H9 (cell line): ENCODE measurements around the gene DGCR8. TPM values are rescaled to one million over a fixed set of nuclear protein-coding genes. Genes with fewer than 3 reads are reported as not detected.

Source experiments
- DNase-seq: peaks from one replicate; pipeline ENCODE4 v3.0.0-alpha.2; 2017
- H2AFZ ChIP-seq: one replicate; pipeline ENCODE4 v1.6.1; 2013; ENCODE audit warnings: mild to moderate bottlenecking, low read length, control low read depth, moderate library complexity
- H2AK5ac ChIP-seq: 2 replicates; pipeline ENCODE4 v1.6.1; 2013; ENCODE audit warnings: low read length, control low read depth, mixed read lengths; ENCODE audit not compliant: insufficient read length
- H2BK120ac ChIP-seq: one replicate; pipeline ENCODE4 v1.6.1; 2013; ENCODE audit warnings: low read depth, mild to moderate bottlenecking, low read length, control low read depth, inconsistent platforms; ENCODE audit not compliant: poor library complexity, severe bottlenecking
- H2BK12ac ChIP-seq: 2 replicates; pipeline ENCODE4 v1.6.1; 2013; ENCODE audit warnings: low read length, control low read depth, mixed read lengths, low read depth; ENCODE audit not compliant: insufficient read length
- H2BK15ac ChIP-seq: 2 replicates; pipeline ENCODE4 v1.6.1; 2013; ENCODE audit warnings: low read depth, low read length, control low read depth
- H2BK20ac ChIP-seq: one replicate; pipeline ENCODE4 v1.6.1; 2013; ENCODE audit warnings: low read depth, mild to moderate bottlenecking, low read length, control low read depth, inconsistent platforms; ENCODE audit not compliant: poor library complexity, severe bottlenecking
- H2BK5ac ChIP-seq: 2 replicates; pipeline ENCODE4 v1.6.1; 2013; ENCODE audit warnings: low read length, control low read depth, mixed read lengths; ENCODE audit not compliant: insufficient read length
- H3K14ac ChIP-seq: 2 replicates; pipeline ENCODE4 v1.6.1; 2013; ENCODE audit warnings: low read length, control low read depth; ENCODE audit not compliant: insufficient read depth
- H3K18ac ChIP-seq: 2 replicates; pipeline ENCODE4 v1.6.1; 2013; ENCODE audit warnings: low read depth, mild to moderate bottlenecking, mixed read lengths, low read length, control low read depth; ENCODE audit not compliant: insufficient read length
- H3K23ac ChIP-seq: 2 replicates; pipeline ENCODE4 v1.6.1; 2013; ENCODE audit warnings: low read length, control low read depth, mixed read lengths, low read depth; ENCODE audit not compliant: insufficient read length
- H3K23me2 ChIP-seq: 2 replicates; pipeline ENCODE4 v1.6.1; 2013; ENCODE audit warnings: low read depth, mild to moderate bottlenecking, mixed read lengths, low read length, control low read depth; ENCODE audit not compliant: insufficient read length, poor library complexity, severe bottlenecking
- H3K27ac ChIP-seq: 2 replicates; pipeline ENCODE4 v1.5.1; 2013; ENCODE audit warnings: low read length, control low read depth, mixed read lengths, low read depth; ENCODE audit not compliant: insufficient read length
- H3K27me3 ChIP-seq: 2 replicates; pipeline ENCODE4 v1.6.1; 2013; ENCODE audit warnings: low read length, control low read depth, inconsistent platforms; ENCODE audit not compliant: insufficient read depth
- H3K4ac ChIP-seq: 2 replicates; pipeline ENCODE4 v1.6.1; 2013; ENCODE audit warnings: low read depth, mild to moderate bottlenecking, control low read depth, inconsistent platforms, low read length, moderate library complexity
- H3K4me1 ChIP-seq: 2 replicates; pipeline ENCODE4 v1.6.1; 2013; ENCODE audit warnings: low read length, control low read depth, inconsistent platforms; ENCODE audit not compliant: insufficient read depth
- H3K4me2 ChIP-seq: 2 replicates; pipeline ENCODE4 v1.6.1; 2013; ENCODE audit warnings: low read length, control low read depth, mixed read lengths; ENCODE audit not compliant: insufficient read length, insufficient read depth
- H3K56ac ChIP-seq: 2 replicates; pipeline ENCODE4 v1.6.1; 2013; ENCODE audit warnings: low read depth, mild to moderate bottlenecking, mixed read lengths, low read length, control low read depth; ENCODE audit not compliant: insufficient read length
- H3K79me1 ChIP-seq: 2 replicates; pipeline ENCODE4 v1.6.1; 2013; ENCODE audit warnings: low read depth, mild to moderate bottlenecking, moderate library complexity, low read length, control low read depth, inconsistent platforms; ENCODE audit not compliant: insufficient read depth, poor library complexity, severe bottlenecking
- H3K79me2 ChIP-seq: 2 replicates; pipeline ENCODE4 v1.6.1; 2013; ENCODE audit warnings: low read length, control low read depth, inconsistent platforms; ENCODE audit not compliant: insufficient read depth
- H3K9ac ChIP-seq: 2 replicates; pipeline ENCODE4 v1.6.1; 2013; ENCODE audit warnings: low read length, control low read depth, mixed read lengths; ENCODE audit not compliant: insufficient read length; ENCODE audit errors: extremely low read depth
- H3K9me3 ChIP-seq: one replicate; pipeline ENCODE4 v1.6.1; 2013; ENCODE audit warnings: low read depth, low read length, inconsistent platforms; ENCODE audit not compliant: control insufficient read depth
- H3T11ph ChIP-seq: one replicate; pipeline ENCODE4 v1.6.1; 2013; ENCODE audit warnings: mild to moderate bottlenecking, low read length, control low read depth, inconsistent platforms
- H4K20me1 ChIP-seq: one replicate; pipeline ENCODE4 v1.6.1; 2013; ENCODE audit not compliant: control insufficient read depth, insufficient read length, insufficient read depth
- H4K5ac ChIP-seq: 2 replicates; pipeline ENCODE4 v1.6.1; 2013; ENCODE audit warnings: low read depth, mild to moderate bottlenecking, mixed read lengths, low read length, control low read depth; ENCODE audit not compliant: insufficient read length
- H4K8ac ChIP-seq: replicated peaks from 2 replicates; pipeline ENCODE4 v1.6.1; 2013; ENCODE audit warnings: low read length, control low read depth, mixed read lengths, low read depth; ENCODE audit not compliant: insufficient read length
- H4K91ac ChIP-seq: 2 replicates; pipeline ENCODE4 v1.6.1; 2013; ENCODE audit warnings: low read depth, mild to moderate bottlenecking, moderate library complexity, mixed read lengths, low read length, control low read depth; ENCODE audit not compliant: insufficient read length
- H3K27ac Mint-ChIP-seq, 3 experiments: 2 replicates in 2 of 3; 3 replicates in 1 of 3; pipeline ENCODE4 v1.8.0; 2020 to 2021; ENCODE audit warnings: mixed read lengths in 3 of 3, mild to moderate bottlenecking in 1 of 3, moderate library complexity in 1 of 3
- H3K27me3 Mint-ChIP-seq: 2 replicates; pipeline ENCODE4 v1.8.0; 2021; ENCODE audit warnings: low read depth, mild to moderate bottlenecking, moderate library complexity, mixed read lengths
- H3K36me3 Mint-ChIP-seq, 3 experiments: 2 replicates in 2 of 3; 3 replicates in 1 of 3; pipeline ENCODE4 v1.8.0; 2020 to 2021; ENCODE audit warnings: low read depth in 3 of 3, mixed read lengths in 3 of 3; ENCODE audit not compliant: insufficient read depth in 1 of 3
- H3K4me1 Mint-ChIP-seq, 2 experiments: 2 replicates each; pipeline ENCODE4 v1.8.0; 2020; ENCODE audit warnings: mixed read lengths in 2 of 2
- H3K4me3 Mint-ChIP-seq, 2 experiments: 2 replicates in 1 of 2; 3 replicates in 1 of 2; pipeline ENCODE4 v1.8.0; 2020 to 2021; ENCODE audit warnings: mild to moderate bottlenecking in 2 of 2, mixed read lengths in 2 of 2, moderate library complexity in 1 of 2
- H3K9me3 Mint-ChIP-seq, 2 experiments: 2 replicates in 1 of 2; 3 replicates in 1 of 2; pipeline ENCODE4 v1.8.0; 2020; ENCODE audit warnings: mild to moderate bottlenecking in 2 of 2, mixed read lengths in 2 of 2, moderate library complexity in 1 of 2
- WGBS: extraction: QIAGEN DNeasy Blood & Tissue Kit; methylation state at CpG from one replicate; pipeline ENCODE4 v1.1.7; 2013; ENCODE audit warnings: missing lambda C conversion rate, low lambda C conversion rate, mixed read lengths; ENCODE audit not compliant: insufficient read length; ENCODE audit errors: extremely low coverage; 5-methylcytosine and 5-hydroxymethylcytosine counted together
- total RNA-seq: library from RNA; stranded (reverse); gene quantifications from 2 replicates; pipeline ENCODE4 v1.2.1, GENCODE V29; 2021
- TF ChIP-seq, protein P1 (sequence below): fragments of 200-600 bp; sonication (generic); conservative IDR thresholded peaks from 3 replicates; pipeline ENCODE4 v1.8.0; 2021; ENCODE audit warnings: antibody characterized with exemption, mild to moderate bottlenecking

DGCR8 gene
- total RNA-seq, 1 experiment from 2014 or later, result 74.5 TPM

DNA sequence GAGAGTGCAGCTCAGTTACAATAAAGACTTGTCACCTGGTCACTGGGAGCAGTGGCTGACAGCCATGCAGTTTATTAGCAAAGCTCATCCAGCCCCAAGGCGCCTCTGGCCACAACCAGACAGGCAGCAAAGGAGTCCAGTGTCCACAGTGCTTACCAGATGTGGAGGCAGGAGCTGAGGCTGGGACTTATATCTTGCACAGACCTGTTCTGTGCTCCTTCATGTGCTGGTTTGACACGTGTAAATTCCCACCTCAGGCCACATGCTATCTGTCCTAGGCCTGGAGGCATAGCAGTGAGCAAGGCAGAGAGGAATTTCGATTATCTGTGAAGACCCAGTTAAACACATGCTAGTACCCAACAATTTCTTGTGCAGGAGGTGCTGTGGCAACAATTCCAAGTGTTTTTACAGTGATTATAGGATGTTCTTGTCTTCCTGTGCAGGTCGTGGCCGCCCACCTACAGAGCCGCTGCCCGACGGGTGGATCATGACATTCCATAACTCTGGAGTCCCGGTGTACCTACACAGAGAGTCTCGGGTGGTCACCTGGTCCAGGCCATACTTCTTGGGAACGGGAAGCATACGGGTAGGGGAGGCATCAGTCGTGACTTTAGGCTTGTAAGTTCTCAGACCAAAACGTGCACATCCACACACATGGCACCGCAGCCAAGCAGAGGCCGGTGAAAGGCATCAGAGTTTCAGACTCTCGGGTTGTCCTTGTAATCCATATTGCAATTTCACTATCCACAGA, 9.4 kb downstream of the DGCR8 start:
- peaks cover 8 to 9% of the 10 kb centered on the region in 2 experiments for H3K4me1 Mint-ChIP-seq
- H3K79me2 ChIP-seq, result peaks cover 3% of the 10 kb centered on the region; the same call in 1 of the 2 replicates
- H2AFZ ChIP-seq, result no peak overlapping the region
- no peak overlapping the region for H2AK5ac ChIP-seq
- no peak overlapping the region for H2BK15ac ChIP-seq
- H3K4me1 ChIP-seq, result no peaks in the 10 kb centered on the region
- no peak overlapping the region for H3K23ac ChIP-seq
- peaks cover 13% of the 10 kb centered on the region for H3K79me1 ChIP-seq
- H4K8ac ChIP-seq, result no peak overlapping the region
- no peak overlapping the region for H4K5ac ChIP-seq
- H2BK20ac ChIP-seq, result no peak overlapping the region
- H3K9me3 ChIP-seq, result no peaks in the 10 kb centered on the region
- no peaks in the 10 kb centered on the region for H3K23me2 ChIP-seq
- no peaks in the 10 kb centered on the region; the same call in 1 of the 2 replicates for H3K27me3 Mint-ChIP-seq
- H3K27ac Mint-ChIP-seq, result no peak overlapping the region; a peak in 1 of 7 replicates
- TF ChIP-seq, protein P1, sequence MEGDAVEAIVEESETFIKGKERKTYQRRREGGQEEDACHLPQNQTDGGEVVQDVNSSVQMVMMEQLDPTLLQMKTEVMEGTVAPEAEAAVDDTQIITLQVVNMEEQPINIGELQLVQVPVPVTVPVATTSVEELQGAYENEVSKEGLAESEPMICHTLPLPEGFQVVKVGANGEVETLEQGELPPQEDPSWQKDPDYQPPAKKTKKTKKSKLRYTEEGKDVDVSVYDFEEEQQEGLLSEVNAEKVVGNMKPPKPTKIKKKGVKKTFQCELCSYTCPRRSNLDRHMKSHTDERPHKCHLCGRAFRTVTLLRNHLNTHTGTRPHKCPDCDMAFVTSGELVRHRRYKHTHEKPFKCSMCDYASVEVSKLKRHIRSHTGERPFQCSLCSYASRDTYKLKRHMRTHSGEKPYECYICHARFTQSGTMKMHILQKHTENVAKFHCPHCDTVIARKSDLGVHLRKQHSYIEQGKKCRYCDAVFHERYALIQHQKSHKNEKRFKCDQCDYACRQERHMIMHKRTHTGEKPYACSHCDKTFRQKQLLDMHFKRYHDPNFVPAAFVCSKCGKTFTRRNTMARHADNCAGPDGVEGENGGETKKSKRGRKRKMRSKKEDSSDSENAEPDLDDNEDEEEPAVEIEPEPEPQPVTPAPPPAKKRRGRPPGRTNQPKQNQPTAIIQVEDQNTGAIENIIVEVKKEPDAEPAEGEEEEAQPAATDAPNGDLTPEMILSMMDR, result no peak
- no peak overlapping the region for H3T11ph ChIP-seq
- DNase-seq, result no peak
- no peaks in the 10 kb centered on the region for H3K9me3 Mint-ChIP-seq
- H2BK5ac ChIP-seq, result no peak overlapping the region
- H3K9ac ChIP-seq, result no peak overlapping the region
- no peak overlapping the region for H2BK12ac ChIP-seq
- no peak overlapping the region for H3K4me3 Mint-ChIP-seq
- H3K27me3 ChIP-seq, result no peaks in the 10 kb centered on the region
- H3K4ac ChIP-seq, result no peak overlapping the region
- H3K14ac ChIP-seq, result no peak overlapping the region
- H3K4me2 ChIP-seq, result no peak overlapping the region
- no CpG with 5 or more reads among the region's 17 CpGs for WGBS
- peaks cover 4% of the 10 kb centered on the region for H4K20me1 ChIP-seq
- no peak overlapping the region for H3K18ac ChIP-seq
- H2BK120ac ChIP-seq, result no peak overlapping the region
- H3K36me3 Mint-ChIP-seq, result peaks cover 80 to 95% (median 94%) of the 10 kb centered on the region in 3 experiments; a peak in 6 of 7 replicates
- H4K91ac ChIP-seq, result no peak overlapping the region
- H3K27ac ChIP-seq, result no peak overlapping the region
- no peak overlapping the region for H3K56ac ChIP-seq
